Measurements from ENCODE around the gene GALNT2. TPM values are rescaled to one million over a fixed set of nuclear protein-coding genes. Genes with fewer than 3 reads are reported as not detected.
A peak's percentile ranks its signal among the peaks of the same experiment; 100 is the strongest.

Gene GALNT2
- total and polyA plus RNA-seq, 10 donors: 7.9 to 44.8 (median 36.9) TPM

- Histone ChIP-seq H3K27me3 (replicated peaks in 1 of 7) (no peaks in the 10 kb centered on the region), H3K27ac (no peak overlapping the region), H3K36me3 (no peaks in the 10 kb centered on the region), H3K9me3 (no peaks in the 10 kb centered on the region), H3K4me3 (no peak overlapping the region), H3K4me1 (peaks cover 17 to 90% (median 60%) of the 10 kb centered on the region in 6 donors)
- DNase-seq: peak; percentile 39
- no peak for TF ChIP-seq POLR2AphosphoS5 (IDR thresholded peaks at IDR 0.05)
- no peak for TF ChIP-seq POLR2A (IDR thresholded peaks at IDR 0.05)
- no peak for TF ChIP-seq CTCF (IDR thresholded peaks at IDR 0.05 in 8 of 11, conservative IDR thresholded peaks at IDR 0.05 in 3 of 11)
- WGBS, 5 donors: 77 to 90% (median 83%) methylated on average over 14 of the region's 14 CpGs
- intact Hi-C loops (cut with DNase I; ENCODE audit: low total_unique reads): no loop called here
Measured at GRCh38 chr1:230144010-230144614, 77.1 kb downstream of the GALNT2 start.

GRCh38 chr1:230144758-230145504 is 77.9 kb downstream of the GALNT2 start:
- WGBS, 5 donors: 82 to 85% (median 83%) methylated on average over 10 to 11 of the region's 11 CpGs
- no peaks in the 10 kb centered on the region for H3K9me3 ChIP-seq
- H3K36me3 ChIP-seq: no peaks in the 10 kb centered on the region
- H3K4me1 ChIP-seq: peaks cover 19 to 95% (median 66%) of the 10 kb centered on the region in 6 donors
- H3K27ac ChIP-seq: peak overlapping the region in 7 of 8 donors; percentile 55 to 87 (median 76)
- no peaks in the 10 kb centered on the region for H3K27me3 ChIP-seq (replicated peaks in 1 of 7)
- no peak for TF ChIP-seq POLR2A (IDR thresholded peaks at IDR 0.05)
- TF ChIP-seq CTCF (IDR thresholded peaks at IDR 0.05 in 8 of 11, conservative IDR thresholded peaks at IDR 0.05 in 3 of 11): no peak
- no peak for TF ChIP-seq POLR2AphosphoS5 (IDR thresholded peaks at IDR 0.05)
- H3K4me3 ChIP-seq: no peak overlapping the region
- intact Hi-C loops (cut with DNase I; ENCODE audit: low total_unique reads): no loop called here
- DNase-seq: peak; percentile 58

GRCh38 chr1:230145505-230145899 is 78.5 kb downstream of the GALNT2 start:
- H3K36me3 ChIP-seq: no peaks in the 10 kb centered on the region
- TF ChIP-seq CTCF (IDR thresholded peaks at IDR 0.05 in 8 of 11, conservative IDR thresholded peaks at IDR 0.05 in 3 of 11): no peak
- no peak for TF ChIP-seq POLR2A (IDR thresholded peaks at IDR 0.05)
- no peak for TF ChIP-seq POLR2AphosphoS5 (IDR thresholded peaks at IDR 0.05)
- peak overlapping the region in 7 of 8 donors; percentile 55 to 87 (median 76) for H3K27ac ChIP-seq
- WGBS, 5 donors: 32 to 53% (median 37%) methylated on average over 8 of the region's 8 CpGs
- intact Hi-C loops (cut with DNase I; ENCODE audit: low total_unique reads): no loop called here
- H3K4me3 ChIP-seq: peak overlapping the region in 2 of 8 donors; percentile 17 to 47
- H3K27me3 ChIP-seq (replicated peaks in 1 of 7): no peaks in the 10 kb centered on the region
- DNase-seq: no peak
- peaks cover 17 to 95% (median 67%) of the 10 kb centered on the region in 6 donors for H3K4me1 ChIP-seq
- no peaks in the 10 kb centered on the region for H3K9me3 ChIP-seq

GRCh38 chr1:230145953-230146476 is 79.0 kb downstream of the GALNT2 start:
- Histone ChIP-seq H3K4me3 (peak overlapping the region in 2 of 8 donors; percentile 17 to 47), H3K36me3 (no peaks in the 10 kb centered on the region), H3K9me3 (no peaks in the 10 kb centered on the region), H3K4me1 (peaks cover 15 to 95% (median 70%) of the 10 kb centered on the region in 6 donors), H3K27ac (peak overlapping the region in 7 of 8 donors; percentile 55 to 87 (median 76)), H3K27me3 (replicated peaks in 1 of 7) (no peaks in the 10 kb centered on the region)
- TF ChIP-seq CTCF (IDR thresholded peaks at IDR 0.05 in 8 of 11, conservative IDR thresholded peaks at IDR 0.05 in 3 of 11) (no peak), POLR2AphosphoS5 (IDR thresholded peaks at IDR 0.05) (peak in 1 of 3 donors; percentile 50), POLR2A (IDR thresholded peaks at IDR 0.05) (no peak)
- intact Hi-C loops (cut with DNase I; ENCODE audit: low total_unique reads): no loop called here
- 21 to 37% (median 26%) methylated on average over 7 of the region's 7 CpGs for WGBS, 5 donors
- DNase-seq: no peak

All from spleen (tissue), 11 donors.